Right ventricle myocardium inferior (tissue), 1 donor: ENCODE data around the gene CD55. TPM values are rescaled to one million over a fixed set of nuclear protein-coding genes. Genes with fewer than 3 reads are reported as not detected.

Source experiments
- ATAC-seq: fragments of 200-7000 bp; cut with Tn5 transposase; one replicate; pipeline ENCODE4 v1.9.1; 2020; ENCODE audit warnings: mild to moderate bottlenecking, moderate library complexity
- DNase-seq: peaks from one replicate; pipeline ENCODE4 v3.0.0; 2021; ENCODE audit errors: missing footprints
- intact Hi-C: fragments of 100-400 bp; cut with DNase I; formaldehyde crosslinking; loops from one replicate; pipeline ENCODE4 v1.11.0; 2022
- long read RNA-seq: library from polyadenylated mRNA; unstranded; transcript quantifications from one replicate; pipeline ENCODE4 v2.0.0, GENCODE V29; 2021
- total RNA-seq: library from RNA; stranded (reverse); fragmentation: NEBNext Ultra II Directional; extraction: Animal tissue kit (Norgen Biotek cat#: 25700); gene quantifications from one replicate; pipeline ENCODE4 v1.2.1, GENCODE V29; 2021
- donor health status: DM: no; HTN: yes; CAD: no; lungs with severe emphysema.

The CD55 gene, protein sequence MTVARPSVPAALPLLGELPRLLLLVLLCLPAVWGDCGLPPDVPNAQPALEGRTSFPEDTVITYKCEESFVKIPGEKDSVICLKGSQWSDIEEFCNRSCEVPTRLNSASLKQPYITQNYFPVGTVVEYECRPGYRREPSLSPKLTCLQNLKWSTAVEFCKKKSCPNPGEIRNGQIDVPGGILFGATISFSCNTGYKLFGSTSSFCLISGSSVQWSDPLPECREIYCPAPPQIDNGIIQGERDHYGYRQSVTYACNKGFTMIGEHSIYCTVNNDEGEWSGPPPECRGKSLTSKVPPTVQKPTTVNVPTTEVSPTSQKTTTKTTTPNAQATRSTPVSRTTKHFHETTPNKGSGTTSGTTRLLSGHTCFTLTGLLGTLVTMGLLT
- 68.9 TPM for total RNA-seq
- long read RNA-seq, transcript CD55-204 (10 exons, 2,892 nt), result major isoform, 29 of 53 reads
- long read RNA-seq, transcript CD55-201 (11 exons, 2,220 nt), result minor isoform, 6 of 53 reads
- long read RNA-seq, transcript CD55-203 (10 exons, 1,691 nt), result minor isoform, 5 of 53 reads
- long read RNA-seq, partial matches to known transcripts, result 1 of 53 reads
- long read RNA-seq, other reads (novel, unspliced or antisense), result 11 of 53 reads

DNA sequence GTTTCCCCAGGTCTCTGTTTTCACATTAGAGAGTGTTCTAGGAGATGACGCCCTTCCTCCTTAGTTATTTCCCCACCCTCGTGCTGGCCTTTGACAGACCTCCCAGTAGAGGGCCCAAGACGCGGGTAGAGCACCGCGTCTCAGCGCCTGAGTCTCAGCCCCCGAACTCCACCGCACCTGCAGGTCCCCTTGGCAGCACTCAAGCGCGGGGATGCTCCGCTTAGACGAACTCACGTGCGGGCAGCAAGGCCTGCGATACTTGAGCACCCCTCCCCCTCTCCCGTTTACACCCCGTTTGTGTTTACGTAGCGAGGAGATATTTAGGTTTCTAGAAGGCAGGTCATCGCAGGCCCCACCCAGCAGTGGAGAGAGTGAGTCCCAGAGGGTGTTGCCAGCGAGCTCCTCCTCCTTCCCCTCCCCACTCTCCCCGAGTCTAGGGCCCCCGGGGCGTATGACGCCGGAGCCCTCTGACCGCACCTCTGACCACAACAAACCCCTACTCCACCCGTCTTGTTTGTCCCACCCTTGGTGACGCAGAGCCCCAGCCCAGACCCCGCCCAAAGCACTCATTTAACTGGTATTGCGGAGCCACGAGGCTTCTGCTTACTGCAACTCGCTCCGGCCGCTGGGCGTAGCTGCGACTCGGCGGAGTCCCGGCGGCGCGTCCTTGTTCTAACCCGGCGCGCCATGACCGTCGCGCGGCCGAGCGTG lies at the start of gene CD55:
CD55 (plus strand) TSS at position 600 of the 711 bp plus-strand sequence; CDS start at position 688, 88 bp downstream.
- intact Hi-C loops, result loop anchor here (2.0 to 5.0 kb wide), 2 partner anchors 69 to 116 kb away; no protein-coding TSS in a partner anchor
- peak; percentile 98 for DNase-seq
- peak; percentile 98 for ATAC-seq

DNA sequence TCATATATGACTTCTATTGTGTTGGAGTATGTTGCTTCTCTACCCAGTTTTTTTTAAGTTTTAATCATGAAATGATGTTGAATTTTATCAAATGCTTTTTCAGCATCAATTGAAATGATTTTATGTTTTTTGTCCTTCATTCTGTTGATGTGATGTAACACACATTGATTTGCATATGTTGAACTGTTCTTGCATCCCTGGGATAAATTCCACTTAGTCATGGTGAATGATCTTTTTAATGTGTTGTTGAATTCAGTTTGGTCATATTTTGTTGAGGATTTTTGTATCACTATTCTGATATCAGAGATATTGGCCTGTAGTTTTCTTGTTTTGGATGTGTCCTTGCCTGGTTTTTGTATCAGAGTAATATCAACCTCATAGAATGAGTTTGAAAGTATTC lies 46.6 kb upstream of the CD55 start:
- ATAC-seq (no peak), DNase-seq (no peak)
- intact Hi-C loops, result no loop called here

DNA sequence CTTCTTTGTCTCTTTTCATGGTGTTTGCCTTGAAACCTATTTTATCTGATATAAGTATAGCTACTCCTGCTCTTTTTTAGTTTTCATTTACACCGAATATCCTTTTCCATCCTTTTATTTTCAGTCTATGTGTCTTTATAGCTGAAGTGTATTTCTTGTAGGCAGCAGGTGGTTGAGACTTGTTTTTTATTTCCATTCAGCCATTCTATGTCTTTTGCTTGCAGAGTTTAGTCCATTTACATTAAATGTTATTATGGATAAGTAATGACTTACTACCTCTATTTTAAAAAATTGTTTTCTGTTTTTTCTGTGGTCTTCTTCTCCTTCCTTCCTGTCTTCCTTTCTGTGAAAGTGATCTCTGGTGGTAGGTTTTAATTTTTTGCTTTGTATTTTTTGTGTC lies 45.0 kb upstream of the CD55 start:
- intact Hi-C loops, result no loop called here
- ATAC-seq (no peak), DNase-seq (no peak)

DNA sequence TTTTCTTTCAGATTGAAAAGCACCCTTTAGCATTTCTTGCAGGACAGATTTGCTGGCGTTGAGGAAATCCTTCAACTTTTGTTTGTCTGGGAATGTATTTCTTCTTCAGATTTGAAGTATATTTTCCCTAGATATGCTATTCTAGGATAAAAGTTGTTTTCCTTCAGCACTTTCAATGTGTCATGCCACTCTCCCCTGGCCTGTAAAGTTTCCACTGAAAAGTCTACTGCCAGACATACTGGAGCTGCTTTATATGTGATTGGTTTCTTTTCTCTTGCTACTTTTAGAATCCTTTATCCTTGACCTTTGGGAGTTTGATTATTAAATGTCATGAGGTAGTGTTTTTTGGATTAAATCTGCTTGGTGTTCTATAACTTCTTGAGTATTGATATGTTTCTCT lies 44.2 kb upstream of the CD55 start:
- intact Hi-C loops, result no loop called here
- ATAC-seq (no peak), DNase-seq (no peak)

DNA sequence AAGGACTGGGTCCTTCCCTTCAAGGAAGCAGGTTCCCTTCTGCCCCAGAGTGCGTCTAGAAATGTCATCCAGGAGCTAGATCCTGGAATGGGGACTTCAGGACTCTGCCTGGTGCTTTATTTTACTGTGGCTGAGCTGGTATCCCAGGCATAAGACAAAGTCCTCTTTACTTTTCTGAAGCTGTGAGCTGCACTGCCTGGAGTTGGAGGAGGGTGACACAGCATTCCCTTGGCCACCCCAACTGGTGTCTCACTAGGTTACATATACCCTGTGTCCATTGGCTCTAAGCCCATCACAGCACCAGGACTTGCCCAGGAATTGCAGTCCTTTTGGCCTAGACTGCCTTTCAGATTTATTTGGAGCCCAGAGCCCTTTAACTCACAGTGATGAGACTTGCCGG lies 41.8 kb upstream of the CD55 start:
- no peak for ATAC-seq
- intact Hi-C loops, result no loop called here
- DNase-seq, result no peak

DNA sequence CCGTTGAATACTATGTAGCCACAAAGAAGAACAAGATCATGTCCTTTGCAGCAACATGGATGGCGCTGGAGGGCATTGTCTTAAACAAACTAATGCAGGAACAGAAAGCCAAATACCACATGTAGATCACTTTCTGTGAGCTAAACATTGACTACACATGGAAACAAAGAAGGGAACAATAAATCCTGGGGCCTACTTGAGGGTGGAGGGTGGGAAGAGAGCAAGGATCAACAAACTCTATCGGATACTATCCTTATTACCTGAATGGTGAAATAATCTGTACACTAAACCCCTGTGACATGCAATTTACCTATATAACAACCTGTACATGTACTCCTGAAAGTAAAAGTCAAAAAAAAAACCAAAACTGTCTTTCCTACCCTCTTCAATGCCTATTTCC lies 40.8 kb upstream of the CD55 start:
- no peak for ATAC-seq
- intact Hi-C loops, result no loop called here
- no peak for DNase-seq

DNA sequence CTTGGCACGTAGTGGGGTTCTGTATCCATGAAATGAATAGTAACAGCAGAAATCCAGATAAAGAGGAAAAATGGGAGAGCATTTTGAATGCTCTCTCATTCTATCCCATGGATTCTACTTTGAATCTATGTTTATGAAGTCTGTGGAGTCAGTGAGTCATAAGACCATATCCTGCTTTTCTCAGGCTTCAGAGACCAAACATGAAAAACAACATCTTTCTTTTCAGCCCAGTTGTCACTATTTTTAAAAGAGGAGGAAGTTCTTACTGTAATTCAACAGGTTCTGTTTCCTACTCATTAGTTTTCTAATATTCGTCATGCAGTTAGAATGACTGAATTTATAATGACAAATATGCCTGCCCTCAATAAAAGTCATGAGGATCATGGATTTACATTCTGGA lies 39.4 kb upstream of the CD55 start:
- ATAC-seq, result no peak
- intact Hi-C loops, result no loop called here
- DNase-seq, result no peak

DNA sequence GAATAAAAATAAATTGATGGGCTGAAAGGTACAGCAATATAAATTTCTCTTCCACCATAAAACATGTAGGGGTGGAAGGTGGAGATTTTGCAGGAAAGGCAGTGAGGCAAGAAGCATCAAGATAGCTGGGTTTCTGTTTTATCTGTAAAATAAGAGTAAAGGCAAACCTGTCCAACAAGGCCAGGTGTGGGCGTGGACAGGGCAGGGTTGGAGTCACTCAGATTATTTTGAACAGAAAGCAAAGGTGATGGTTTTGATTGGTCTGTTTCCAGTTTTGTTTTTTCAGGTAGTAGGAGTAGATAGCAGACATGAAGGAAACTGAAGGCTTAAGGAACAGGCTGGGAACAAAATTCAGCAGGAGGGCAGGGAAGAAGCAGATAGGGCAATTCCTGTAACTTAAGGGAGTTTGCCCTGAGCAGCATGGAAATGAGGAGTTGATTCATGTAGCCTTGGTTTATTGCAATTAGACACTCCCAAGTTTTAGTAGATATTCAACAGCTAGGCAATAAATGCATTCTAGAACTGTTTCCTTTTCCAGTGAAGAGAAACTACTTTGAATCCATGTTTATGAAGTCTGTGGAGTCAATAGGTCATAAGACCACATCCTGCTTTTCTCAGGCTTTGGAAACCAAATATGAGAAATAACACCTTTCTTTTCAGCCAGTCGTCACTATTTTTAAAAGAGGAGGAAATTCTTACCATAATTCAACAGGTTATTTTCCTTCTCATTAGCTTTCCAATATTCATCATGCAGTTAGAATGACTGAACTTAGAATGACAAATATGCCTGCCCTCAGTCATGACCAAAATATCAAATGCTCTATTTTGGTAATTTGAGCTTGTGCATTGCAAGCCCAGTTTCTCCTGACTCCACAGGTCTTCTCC lies 38.7 kb upstream of the CD55 start:
- intact Hi-C loops, result no loop called here
- no peak for ATAC-seq
- no peak for DNase-seq

DNA sequence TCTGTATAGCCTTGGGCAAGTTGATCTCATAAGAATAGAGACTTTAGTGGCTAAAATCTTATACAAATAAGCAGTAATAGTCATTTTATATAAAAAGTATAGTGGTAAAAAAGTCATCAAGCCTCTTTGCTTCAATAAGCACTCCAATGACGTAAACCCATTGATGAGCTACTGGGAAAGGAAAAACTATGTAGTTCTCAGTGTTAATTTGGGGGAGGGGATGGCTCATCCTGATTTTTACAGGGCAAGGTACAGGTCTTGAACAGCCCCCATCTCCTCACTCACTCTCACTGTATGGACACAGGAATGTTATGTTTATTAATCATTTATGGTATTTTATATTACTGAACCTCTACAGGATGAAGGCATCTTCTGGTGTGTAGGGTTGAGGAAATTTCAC lies 38.1 kb upstream of the CD55 start:
- intact Hi-C loops, result no loop called here
- no peak for ATAC-seq
- DNase-seq, result no peak

DNA sequence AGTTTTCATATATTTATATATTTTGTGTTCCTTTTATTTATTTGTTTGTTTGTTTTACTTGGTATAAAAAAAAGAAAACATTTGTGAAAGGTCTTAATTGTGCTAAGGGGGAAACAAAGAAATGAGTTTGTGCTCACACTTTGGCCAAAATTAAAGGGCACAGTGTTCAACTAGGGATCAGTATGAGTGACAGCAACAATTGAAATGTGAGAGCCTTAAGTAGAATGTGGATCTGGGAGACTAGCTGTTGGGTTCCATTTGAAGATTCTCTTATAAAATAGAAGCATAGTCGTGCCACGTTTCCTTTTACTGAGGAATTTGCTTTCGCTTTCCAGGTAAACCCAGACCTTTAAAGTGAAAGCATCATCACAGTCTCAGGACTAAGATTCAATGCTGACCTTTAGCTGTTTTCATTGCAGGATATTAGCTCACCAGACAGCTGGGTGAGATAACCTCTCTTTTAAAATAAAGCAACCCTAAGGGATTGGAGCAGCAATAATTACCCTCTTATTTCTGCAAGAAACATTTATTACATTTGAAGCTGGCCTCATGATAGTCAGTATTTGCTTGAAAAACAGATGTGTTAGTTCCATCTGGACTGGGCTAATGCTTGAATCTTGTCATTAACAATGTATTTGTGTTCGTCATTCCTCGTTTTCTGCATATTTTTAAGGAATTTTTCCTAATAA lies 37.1 kb upstream of the CD55 start:
- DNase-seq (no peak), ATAC-seq (no peak)
- intact Hi-C loops, result no loop called here

DNA sequence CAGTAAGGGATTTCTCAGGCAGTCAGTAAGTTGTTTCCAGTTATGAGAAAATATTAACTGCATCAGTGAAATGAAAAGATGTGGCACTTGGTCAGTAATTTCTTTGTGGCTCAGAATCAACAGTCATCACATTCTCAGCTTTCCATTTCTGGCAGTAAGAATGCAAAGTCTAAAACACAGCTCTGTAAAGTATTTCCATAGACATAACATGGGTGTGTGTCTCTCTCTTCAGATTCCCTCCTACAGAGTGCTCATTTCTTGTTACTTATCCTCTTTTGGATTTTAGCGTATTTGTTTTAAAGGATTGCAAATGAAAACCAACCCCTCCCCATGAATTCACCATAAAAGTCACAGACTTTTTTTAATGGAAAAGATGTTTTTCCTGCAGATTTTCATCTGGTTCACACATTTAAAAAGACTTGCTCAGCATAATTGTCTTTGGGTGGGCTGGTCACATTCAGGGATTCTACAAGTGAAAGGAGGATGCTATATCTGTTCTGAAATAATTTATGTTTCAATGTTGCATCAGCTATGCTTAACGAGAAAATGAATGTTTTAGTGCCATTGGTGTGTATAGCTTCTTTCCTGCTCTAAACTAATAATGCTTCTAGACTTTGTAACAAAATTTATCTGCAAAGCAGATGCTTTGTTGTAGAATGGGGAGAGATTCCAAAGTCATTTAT lies 34.6 kb upstream of the CD55 start:
- ATAC-seq (no peak), DNase-seq (no peak)
- intact Hi-C loops, result no loop called here

DNA sequence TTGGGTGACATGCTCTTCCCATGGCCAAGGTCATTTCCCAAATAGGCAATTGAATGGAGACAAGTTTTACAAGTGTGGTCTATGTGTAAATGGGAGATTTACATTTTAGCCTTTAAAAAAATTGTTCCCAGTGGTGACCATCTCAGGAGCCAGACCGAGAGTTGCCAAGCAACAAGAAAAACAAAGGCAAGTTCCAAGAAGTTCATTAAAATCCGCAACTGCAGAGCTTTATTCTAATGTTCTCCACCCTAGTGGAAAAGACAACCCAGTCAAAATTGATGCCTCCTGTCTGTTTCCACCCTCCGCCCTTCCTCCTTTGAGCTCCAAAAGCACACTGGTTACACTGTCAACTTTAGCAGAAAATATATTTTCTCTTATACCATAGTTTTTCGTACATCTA lies 33.2 kb upstream of the CD55 start:
- DNase-seq, result no peak
- ATAC-seq, result no peak
- intact Hi-C loops, result no loop called here

DNA sequence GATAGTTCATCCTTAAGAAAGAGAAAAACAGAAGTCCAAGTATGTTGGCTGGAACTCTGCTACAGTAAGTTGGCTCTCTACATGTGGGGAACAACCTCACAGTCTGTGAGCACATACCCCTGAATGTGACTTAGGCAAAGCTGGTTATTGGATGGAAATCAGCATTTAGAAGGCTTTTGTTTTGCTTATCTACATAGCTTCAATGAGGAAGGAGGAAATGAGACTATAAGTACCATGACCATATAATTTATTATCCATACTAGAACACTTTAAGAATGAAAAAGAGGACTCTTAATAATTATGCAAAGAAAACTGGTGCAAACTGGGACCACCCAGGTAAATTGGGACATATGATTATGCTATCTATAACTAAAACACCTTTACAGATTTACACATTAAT lies 31.7 kb upstream of the CD55 start:
- intact Hi-C loops, result no loop called here
- DNase-seq (no peak), ATAC-seq (no peak)

DNA sequence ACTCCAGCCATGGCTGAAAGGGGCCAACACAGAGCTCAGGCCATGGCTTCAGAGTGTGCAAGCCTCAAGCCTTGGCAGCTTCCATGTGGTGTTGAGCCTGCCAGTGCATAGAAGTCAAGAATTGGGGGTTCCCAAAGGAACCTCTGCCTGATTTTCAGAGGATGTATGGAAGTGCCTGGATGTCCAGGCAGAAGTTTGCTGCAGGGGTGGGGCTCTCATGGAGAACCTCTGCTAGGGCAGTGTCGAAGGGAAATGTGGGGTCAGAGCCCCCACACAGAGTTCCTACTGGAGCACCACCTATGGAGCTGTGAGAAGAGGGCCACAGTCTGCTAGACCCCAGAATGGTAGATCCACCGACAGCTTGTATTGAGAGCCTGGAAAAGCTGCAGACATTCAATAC lies 29.8 kb upstream of the CD55 start:
- ATAC-seq (no peak), DNase-seq (no peak)
- intact Hi-C loops, result no loop called here

DNA sequence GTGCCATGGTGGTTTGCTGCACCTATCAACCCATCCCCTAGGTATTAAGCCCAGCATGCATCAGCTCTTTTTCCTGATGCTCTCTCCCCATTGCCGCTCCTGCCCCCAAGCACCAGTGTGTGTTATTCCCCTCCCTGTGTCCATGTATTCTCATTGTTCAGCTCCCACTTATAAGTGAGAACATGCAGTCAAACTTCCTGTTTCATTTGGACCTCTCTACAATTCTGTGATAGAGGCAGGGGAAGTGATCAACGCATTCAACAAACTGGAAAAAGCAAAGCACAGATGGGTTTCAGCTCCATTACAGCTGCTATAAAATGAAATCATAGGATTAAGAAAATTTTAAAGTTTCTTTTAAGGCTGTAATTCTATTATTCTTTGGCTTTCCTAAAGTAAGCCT lies 23.3 kb upstream of the CD55 start:
- intact Hi-C loops, result no loop called here
- DNase-seq (no peak), ATAC-seq (no peak)

DNA sequence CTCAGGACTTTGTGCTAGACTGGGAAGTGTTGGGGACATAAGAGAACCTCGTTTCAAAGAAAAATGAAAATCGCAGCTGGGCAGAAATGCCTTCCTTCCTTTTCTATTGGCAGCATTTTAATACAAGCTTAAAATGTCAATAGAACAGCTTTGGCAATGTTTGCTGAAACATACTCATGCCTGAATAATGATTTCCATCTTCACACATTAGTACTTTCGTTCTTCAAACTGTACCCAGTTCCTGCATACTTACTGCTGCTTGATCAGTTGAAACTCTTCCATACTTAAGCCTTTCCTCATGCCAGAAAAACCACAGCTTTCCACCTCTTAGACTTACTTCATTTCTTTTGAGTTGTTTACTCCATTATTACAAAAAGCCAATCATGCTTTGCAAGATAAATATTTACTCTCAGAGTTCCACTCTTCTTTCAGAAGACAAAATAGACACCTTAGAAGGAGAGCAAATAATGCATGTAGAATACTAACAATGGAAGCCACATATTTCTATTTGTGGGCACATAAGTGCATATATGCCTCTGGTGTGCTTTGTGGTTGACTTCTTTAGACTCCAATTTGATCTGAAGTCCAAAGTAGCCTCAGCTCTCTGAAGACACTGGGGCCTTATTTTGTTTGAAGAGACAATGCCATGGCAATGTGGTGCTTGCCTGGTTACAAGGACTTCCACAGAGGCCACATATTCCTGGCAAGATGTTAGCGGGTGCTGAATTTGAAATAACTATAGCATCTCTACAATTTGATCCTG lies 22.7 kb upstream of the CD55 start:
- ATAC-seq, result no peak
- intact Hi-C loops, result no loop called here
- DNase-seq, result no peak

DNA sequence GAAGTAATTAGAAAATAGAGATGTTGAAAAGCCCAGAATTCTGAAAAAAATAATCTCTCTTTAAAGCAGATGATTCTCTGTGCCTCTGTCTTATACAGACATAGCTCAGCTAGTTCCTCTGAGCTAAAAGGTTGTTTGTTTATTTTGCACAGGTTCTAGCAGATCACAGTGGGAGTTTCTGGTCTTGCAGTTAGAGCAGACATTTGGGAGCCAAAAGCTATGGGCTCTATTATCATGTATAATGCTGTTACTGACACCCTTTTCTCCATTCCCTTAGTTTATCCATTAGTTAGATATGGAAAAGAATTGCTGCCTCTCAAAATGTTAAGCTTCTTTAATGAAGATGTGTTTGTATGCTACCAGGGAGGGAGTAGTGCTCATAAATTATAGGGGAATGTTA lies 20.5 kb upstream of the CD55 start:
- DNase-seq (no peak), ATAC-seq (no peak)
- intact Hi-C loops, result no loop called here
